ENCODE data around the gene TP53RK. TPM values are rescaled to one million over a fixed set of nuclear protein-coding genes. Genes with fewer than 3 reads are reported as not detected.

Gene TP53RK
- total and polyA plus RNA-seq, 2 of the 13 experiments (the other 11 are each of a cell fraction or from before 2014, with no cell fraction given) = 12.9 to 25.5 TPM

GRCh38 chr20:46690219-46691106 lies 1.2 kb upstream of the TP53RK start (continued):
- no peak for TF ChIP-seq AHDC1 (CRISPR knock-in tag; IDR thresholded peaks at IDR 0.05; ENCODE audit: borderline replicate concordance)
- TF ChIP-seq BRCA1 (CRISPR knock-in tag; IDR thresholded peaks at IDR 0.05) = no peak
- TF ChIP-seq ZNF24 (IDR thresholded peaks at IDR 0.05) = no peak
- no peak for TF ChIP-seq ETV6 (CRISPR knock-in tag; conservative IDR thresholded peaks at IDR 0.05)
- no peak for TF ChIP-seq ARNT2 (CRISPR knock-in tag; IDR thresholded peaks at IDR 0.05; ENCODE audit: low read depth)
- TF ChIP-seq CBX2 (IDR thresholded peaks at IDR 0.05; ENCODE audit: low read depth, low read length) = peak; percentile 60
- no peak for TF ChIP-seq CBX2 (CRISPR knock-in tag; IDR thresholded peaks at IDR 0.05; ENCODE audit: low read depth)
- no peak for TF ChIP-seq ZC3H13 (CRISPR knock-in tag; IDR thresholded peaks at IDR 0.05)
- TF ChIP-seq SSRP1 (CRISPR knock-in tag; IDR thresholded peaks at IDR 0.05) = no peak
- TF ChIP-seq ATF7 (IDR thresholded peaks at IDR 0.05) = peak; percentile 88
- no peak for TF ChIP-seq ATF7 (CRISPR knock-in tag; IDR thresholded peaks at IDR 0.05)
- no peak for TF ChIP-seq ZNF737 (CRISPR knock-in tag; IDR thresholded peaks at IDR 0.05; ENCODE audit: borderline replicate concordance)
- no peak for TF ChIP-seq TMF1 (CRISPR knock-in tag; IDR thresholded peaks at IDR 0.05; ENCODE audit: low read depth)
- TF ChIP-seq, protein P1, sequence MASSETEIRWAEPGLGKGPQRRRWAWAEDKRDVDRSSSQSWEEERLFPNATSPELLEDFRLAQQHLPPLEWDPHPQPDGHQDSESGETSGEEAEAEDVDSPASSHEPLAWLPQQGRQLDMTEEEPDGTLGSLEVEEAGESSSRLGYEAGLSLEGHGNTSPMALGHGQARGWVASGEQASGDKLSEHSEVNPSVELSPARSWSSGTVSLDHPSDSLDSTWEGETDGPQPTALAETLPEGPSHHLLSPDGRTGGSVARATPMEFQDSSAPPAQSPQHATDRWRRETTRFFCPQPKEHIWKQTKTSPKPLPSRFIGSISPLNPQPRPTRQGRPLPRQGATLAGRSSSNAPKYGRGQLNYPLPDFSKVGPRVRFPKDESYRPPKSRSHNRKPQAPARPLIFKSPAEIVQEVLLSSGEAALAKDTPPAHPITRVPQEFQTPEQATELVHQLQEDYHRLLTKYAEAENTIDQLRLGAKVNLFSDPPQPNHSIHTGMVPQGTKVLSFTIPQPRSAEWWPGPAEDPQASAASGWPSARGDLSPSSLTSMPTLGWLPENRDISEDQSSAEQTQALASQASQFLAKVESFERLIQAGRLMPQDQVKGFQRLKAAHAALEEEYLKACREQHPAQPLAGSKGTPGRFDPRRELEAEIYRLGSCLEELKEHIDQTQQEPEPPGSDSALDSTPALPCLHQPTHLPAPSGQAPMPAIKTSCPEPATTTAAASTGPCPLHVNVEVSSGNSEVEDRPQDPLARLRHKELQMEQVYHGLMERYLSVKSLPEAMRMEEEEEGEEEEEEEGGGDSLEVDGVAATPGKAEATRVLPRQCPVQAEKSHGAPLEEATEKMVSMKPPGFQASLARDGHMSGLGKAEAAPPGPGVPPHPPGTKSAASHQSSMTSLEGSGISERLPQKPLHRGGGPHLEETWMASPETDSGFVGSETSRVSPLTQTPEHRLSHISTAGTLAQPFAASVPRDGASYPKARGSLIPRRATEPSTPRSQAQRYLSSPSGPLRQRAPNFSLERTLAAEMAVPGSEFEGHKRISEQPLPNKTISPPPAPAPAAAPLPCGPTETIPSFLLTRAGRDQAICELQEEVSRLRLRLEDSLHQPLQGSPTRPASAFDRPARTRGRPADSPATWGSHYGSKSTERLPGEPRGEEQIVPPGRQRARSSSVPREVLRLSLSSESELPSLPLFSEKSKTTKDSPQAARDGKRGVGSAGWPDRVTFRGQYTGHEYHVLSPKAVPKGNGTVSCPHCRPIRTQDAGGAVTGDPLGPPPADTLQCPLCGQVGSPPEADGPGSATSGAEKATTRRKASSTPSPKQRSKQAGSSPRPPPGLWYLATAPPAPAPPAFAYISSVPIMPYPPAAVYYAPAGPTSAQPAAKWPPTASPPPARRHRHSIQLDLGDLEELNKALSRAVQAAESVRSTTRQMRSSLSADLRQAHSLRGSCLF (CRISPR knock-in tag; IDR thresholded peaks at IDR 0.05; ENCODE audit: borderline replicate concordance) = no peak
- no peak for TF ChIP-seq ZNF362 (CRISPR knock-in tag; IDR thresholded peaks at IDR 0.05; ENCODE audit: borderline replicate concordance)
- TF ChIP-seq CC2D1A (CRISPR knock-in tag; IDR thresholded peaks at IDR 0.05) = no peak
- no peak for TF ChIP-seq SALL2 (CRISPR knock-in tag; IDR thresholded peaks at IDR 0.05)
- TF ChIP-seq NR3C1 (CRISPR knock-in tag; IDR thresholded peaks at IDR 0.05) = no peak
- TF ChIP-seq ZNF33B (CRISPR knock-in tag; IDR thresholded peaks at IDR 0.05) = no peak

Measured in HepG2 (cell line).